ENCODE measurements around the gene OPTN.
"Not testable (repeated sequence)": the region's sequence is repeated elsewhere in the genome, so short reads cannot be mapped to it uniquely, and the experiment has no call there.

Gene OPTN

GRCh38 chr10:13120786-13121499 is 21.0 kb downstream of the OPTN start:
- Mint-ChIP-seq H3K4me1 (peaks cover 16% of the 10 kb centered on the region), H3K27me3 (no peaks in the 10 kb centered on the region), H3K27ac (no peak overlapping the region), H3K4me3 (no peak overlapping the region), H3K36me3 (peaks cover 43% of the 10 kb centered on the region), H3K9me3 (no peaks in the 10 kb centered on the region)
- ATAC-seq (ENCODE audit: low read depth) (no peak), DNase-seq (ENCODE audit: low spot score in 2 of 2) (no peak)

GRCh38 chr10:13121500-13121854 is 21.5 kb downstream of the OPTN start:
- DNase-seq (ENCODE audit: low spot score in 2 of 2) (no peak), ATAC-seq (ENCODE audit: low read depth) (no peak)
- no peaks in the 10 kb centered on the region for H3K9me3 Mint-ChIP-seq
- H3K27ac Mint-ChIP-seq = no peak overlapping the region
- no peak overlapping the region for H3K4me3 Mint-ChIP-seq
- H3K36me3 Mint-ChIP-seq = peaks cover 42% of the 10 kb centered on the region
- peaks cover 14% of the 10 kb centered on the region for H3K4me1 Mint-ChIP-seq
- H3K27me3 Mint-ChIP-seq = no peaks in the 10 kb centered on the region

GRCh38 chr10:13136651-13137050 is 36.7 kb downstream of the OPTN start:
- H3K36me3 Mint-ChIP-seq = peaks cover 34% of the 10 kb centered on the region
- DNase-seq (ENCODE audit: low spot score in 2 of 2) (no peak), ATAC-seq (ENCODE audit: low read depth) (no peak)
- no peak overlapping the region for H3K4me3 Mint-ChIP-seq
- no peaks in the 10 kb centered on the region for H3K27me3 Mint-ChIP-seq
- no peaks in the 10 kb centered on the region for H3K9me3 Mint-ChIP-seq
- no peaks in the 10 kb centered on the region for H3K4me1 Mint-ChIP-seq
- no peak overlapping the region for H3K27ac Mint-ChIP-seq

- DNase-seq (ENCODE audit: low spot score in 2 of 2) = no peak
- Mint-ChIP-seq H3K27me3 (no peaks in the 10 kb centered on the region), H3K9me3 (no peaks in the 10 kb centered on the region), H3K4me3 (no peak overlapping the region), H3K36me3 (peaks cover 28% of the 10 kb centered on the region), H3K27ac (no peak overlapping the region), H3K4me1 (no peaks in the 10 kb centered on the region)
- ATAC-seq (ENCODE audit: low read depth) = no peak
Measured at GRCh38 chr10:13139150-13139549, 39.2 kb downstream of the OPTN start.

GRCh38 chr10:13139676-13140075 is 39.7 kb downstream of the OPTN start:
- peaks cover under 1% of the 10 kb centered on the region for H3K9me3 Mint-ChIP-seq
- no peaks in the 10 kb centered on the region for H3K4me1 Mint-ChIP-seq
- H3K4me3 Mint-ChIP-seq = no peak overlapping the region
- no peak overlapping the region for H3K27ac Mint-ChIP-seq
- H3K27me3 Mint-ChIP-seq = no peaks in the 10 kb centered on the region
- H3K36me3 Mint-ChIP-seq = peaks cover 25% of the 10 kb centered on the region
- no peak for DNase-seq (ENCODE audit: low spot score in 2 of 2)
- ATAC-seq (ENCODE audit: low read depth) = no peak

- H3K36me3 Mint-ChIP-seq = peaks cover 23% of the 10 kb centered on the region
- no peaks in the 10 kb centered on the region for H3K4me1 Mint-ChIP-seq
- DNase-seq (ENCODE audit: low spot score in 2 of 2) = no peak
- H3K9me3 Mint-ChIP-seq = peaks cover 6% of the 10 kb centered on the region
- H3K4me3 Mint-ChIP-seq = no peak overlapping the region
- ATAC-seq (ENCODE audit: low read depth) = no peak
- no peaks in the 10 kb centered on the region for H3K27me3 Mint-ChIP-seq
- H3K27ac Mint-ChIP-seq = no peak overlapping the region
Measured at GRCh38 chr10:13140627-13141190, 40.7 kb downstream of the OPTN start.

- peaks cover 22% of the 10 kb centered on the region for H3K36me3 Mint-ChIP-seq
- H3K27ac Mint-ChIP-seq = no peak overlapping the region
- H3K9me3 Mint-ChIP-seq = peaks cover 6% of the 10 kb centered on the region
- no peaks in the 10 kb centered on the region for H3K27me3 Mint-ChIP-seq
- ATAC-seq (ENCODE audit: low read depth) (no peak), DNase-seq (ENCODE audit: low spot score in 2 of 2) (no peak)
- H3K4me1 Mint-ChIP-seq = no peaks in the 10 kb centered on the region
- H3K4me3 Mint-ChIP-seq = no peak overlapping the region
Measured at GRCh38 chr10:13143766-13144165, 43.8 kb downstream of the OPTN start.

- no peak overlapping the region for H3K27ac Mint-ChIP-seq
- H3K4me1 Mint-ChIP-seq = no peaks in the 10 kb centered on the region
- H3K9me3 Mint-ChIP-seq = peaks cover 6% of the 10 kb centered on the region
- H3K27me3 Mint-ChIP-seq = no peaks in the 10 kb centered on the region
- DNase-seq (ENCODE audit: low spot score in 2 of 2) (no peak), ATAC-seq (ENCODE audit: low read depth) (no peak)
- H3K36me3 Mint-ChIP-seq = peaks cover 19% of the 10 kb centered on the region
- no peak overlapping the region for H3K4me3 Mint-ChIP-seq
Measured at GRCh38 chr10:13144814-13145213, 44.9 kb downstream of the OPTN start.

- Mint-ChIP-seq H3K27me3 (no peaks in the 10 kb centered on the region), H3K9me3 (peaks cover 6% of the 10 kb centered on the region), H3K27ac (no peak overlapping the region), H3K4me1 (no peaks in the 10 kb centered on the region), H3K4me3 (no peak overlapping the region), H3K36me3 (peaks cover 11% of the 10 kb centered on the region)
- DNase-seq (ENCODE audit: low spot score in 2 of 2) = no peak
- no peak for ATAC-seq (ENCODE audit: low read depth)
Measured at GRCh38 chr10:13146379-13146778, 46.4 kb downstream of the OPTN start.

GRCh38 chr10:13147161-13147560 is 47.2 kb downstream of the OPTN start:
- peaks cover 11% of the 10 kb centered on the region for H3K36me3 Mint-ChIP-seq
- H3K27me3 Mint-ChIP-seq = no peaks in the 10 kb centered on the region
- H3K4me1 Mint-ChIP-seq = no peaks in the 10 kb centered on the region
- H3K4me3 Mint-ChIP-seq = no peak overlapping the region
- no peak overlapping the region for H3K27ac Mint-ChIP-seq
- DNase-seq (ENCODE audit: low spot score in 2 of 2) = no peak
- ATAC-seq (ENCODE audit: low read depth) = no peak
- peaks cover 6% of the 10 kb centered on the region for H3K9me3 Mint-ChIP-seq

GRCh38 chr10:13152296-13152695 is 52.3 kb downstream of the OPTN start:
- H3K36me3 Mint-ChIP-seq = peaks cover 4% of the 10 kb centered on the region
- no peak overlapping the region for H3K27ac Mint-ChIP-seq
- no peaks in the 10 kb centered on the region for H3K4me1 Mint-ChIP-seq
- no peaks in the 10 kb centered on the region for H3K9me3 Mint-ChIP-seq
- DNase-seq (ENCODE audit: low spot score in 2 of 2) (no peak), ATAC-seq (ENCODE audit: low read depth) (no peak)
- H3K27me3 Mint-ChIP-seq = peaks cover 4% of the 10 kb centered on the region
- no peak overlapping the region for H3K4me3 Mint-ChIP-seq

GRCh38 chr10:13155860-13156259 is 55.9 kb downstream of the OPTN start:
- not testable (repeated sequence) for H3K36me3 Mint-ChIP-seq; H3K4me1 Mint-ChIP-seq; ATAC-seq (ENCODE audit: low read depth); H3K4me3 Mint-ChIP-seq; H3K27me3 Mint-ChIP-seq; DNase-seq (ENCODE audit: low spot score in 2 of 2); H3K27ac Mint-ChIP-seq; H3K9me3 Mint-ChIP-seq

GRCh38 chr10:13158401-13158800 is 58.4 kb downstream of the OPTN start:
- Mint-ChIP-seq H3K27me3 (peaks cover 4% of the 10 kb centered on the region), H3K4me1 (peaks cover 11% of the 10 kb centered on the region), H3K4me3 (peak overlapping the region; percentile 79), H3K27ac (peak overlapping the region; percentile 67), H3K9me3 (no peaks in the 10 kb centered on the region), H3K36me3 (peaks cover 4% of the 10 kb centered on the region)
- ATAC-seq (ENCODE audit: low read depth) = no peak
- DNase-seq (ENCODE audit: low spot score in 2 of 2) = no peak

GRCh38 chr10:13160934-13161856 is 61.2 kb downstream of the OPTN start, which contains the start of gene MCM10:
Gene MCM10, plus strand, starts transcription at chr10:13161558. Its CDS starts 2,645 bp downstream, at chr10:13164203.
- no peaks in the 10 kb centered on the region for H3K36me3 Mint-ChIP-seq

More at GRCh38 chr10:13160934-13161856, 61.2 kb downstream of the OPTN start, which contains the start of gene MCM10:
- Mint-ChIP-seq H3K27me3 (no peaks in the 10 kb centered on the region), H3K9me3 (no peaks in the 10 kb centered on the region), H3K4me1 (peaks cover 11% of the 10 kb centered on the region), H3K27ac (peak within 1 kb of the TSS; percentile 32), H3K4me3 (peak within 1 kb of the TSS; percentile 86)
- ATAC-seq (ENCODE audit: low read depth) = peak; percentile 100
- DNase-seq (ENCODE audit: low spot score in 2 of 2) = peak; percentile 92 to 94
